SH-SY5Y (cell line): ENCODE results near the gene DDX5.

ENCODE experiments used
- GATA2 ChIP-seq: IDR thresholded peaks from 2 replicates; pipeline ENCODE4 v1.6.1; 2011; ENCODE audit warnings: mild to moderate bottlenecking, low read depth, low read length
- GATA3 ChIP-seq: IDR thresholded peaks from 2 replicates; pipeline ENCODE4 v1.6.1; 2011; ENCODE audit warnings: low read depth, mild to moderate bottlenecking, low read length, moderate library complexity

GRCh38 chr17:64507413-64507782, 1.3 kb upstream of the DDX5 start:
- TF ChIP-seq GATA2 (no peak), GATA3 (no peak)
